DOHH2 (cell line): ENCODE measurements around the gene NCAPD2.
A peak's percentile ranks its signal among the peaks of the same experiment; 100 is the strongest.
"Not testable (repeated sequence)": the region's sequence is repeated elsewhere in the genome, so short reads cannot be mapped to it uniquely, and the experiment has no call there.

ENCODE experiments used
- H3F3A ChIP-seq: fragments of 200-600 bp; sonication (generic), shearing (Covaris generic); 2 replicates; pipeline ENCODE4 v1.6.0; 2016; ENCODE audit warnings: antibody characterized with exemption, mild to moderate bottlenecking; ENCODE audit not compliant: control insufficient read depth, insufficient read depth
- H3K27ac ChIP-seq: fragments of 200-600 bp; sonication (generic); 2 replicates; pipeline ENCODE4 v1.5.1; 2014; ENCODE audit warnings: low read depth, mild to moderate bottlenecking, low read length, moderate library complexity
- H3K27me3 ChIP-seq: fragments of 200-600 bp; sonication (generic); 2 replicates; pipeline ENCODE4 v1.6.1; 2014; ENCODE audit warnings: mild to moderate bottlenecking, low read length, mixed read lengths; ENCODE audit not compliant: control insufficient read depth
- H3K36me3 ChIP-seq: fragments of 200-600 bp; sonication (generic); 2 replicates; pipeline ENCODE4 v1.6.1; 2014; ENCODE audit warnings: mild to moderate bottlenecking, low read length, moderate library complexity, mixed read lengths; ENCODE audit not compliant: control insufficient read depth
- H3K4me1 ChIP-seq: fragments of 200-600 bp; sonication (generic); 2 replicates; pipeline ENCODE4 v1.6.1; 2014; ENCODE audit warnings: mild to moderate bottlenecking, low read length, mixed read lengths; ENCODE audit not compliant: control insufficient read depth
- H3K4me2 ChIP-seq: fragments of 200-600 bp; sonication (generic); 2 replicates; pipeline ENCODE4 v1.6.0; 2014; ENCODE audit warnings: mild to moderate bottlenecking, low read length, moderate library complexity
- H3K4me3 ChIP-seq: fragments of 200-600 bp; sonication (generic); 2 replicates; pipeline ENCODE4 v1.5.1; 2014; ENCODE audit warnings: mild to moderate bottlenecking, low read length, mixed read lengths
- H3K79me2 ChIP-seq: fragments of 200-600 bp; sonication (generic); 2 replicates; pipeline ENCODE4 v1.6.1; 2014; ENCODE audit warnings: mild to moderate bottlenecking, low read length, mixed read lengths; ENCODE audit not compliant: control insufficient read depth
- H3K9me2 ChIP-seq: fragments of 200-600 bp; sonication (generic); replicated peaks from 2 replicates; pipeline ENCODE4 v1.6.1; 2014; ENCODE audit warnings: mild to moderate bottlenecking, low read length, mixed read lengths; ENCODE audit not compliant: control insufficient read depth
- H3K9me3 ChIP-seq: fragments of 200-600 bp; sonication (generic); 2 replicates; pipeline ENCODE4 v1.6.1; 2014; ENCODE audit warnings: antibody characterized with exemption, low read length, mixed read lengths; ENCODE audit not compliant: control insufficient read depth, insufficient read depth
- H4K20me1 ChIP-seq: fragments of 200-600 bp; sonication (generic); 2 replicates; pipeline ENCODE4 v1.6.0; 2014; ENCODE audit warnings: low read depth, mild to moderate bottlenecking, antibody characterized with exemption, low read length, moderate library complexity; ENCODE audit not compliant: control insufficient read depth, insufficient read depth
- CTCF ChIP-seq: fragments of 200-600 bp; sonication (generic); IDR thresholded peaks from one replicate; pipeline ENCODE4 v1.5.1; 2014; ENCODE audit warnings: antibody characterized with exemption, mild to moderate bottlenecking, low read depth, low read length; ENCODE audit not compliant: poor library complexity, severe bottlenecking
- EZH2phosphoT487 ChIP-seq: fragments of 200-600 bp; sonication (generic); IDR thresholded peaks from 2 replicates; pipeline ENCODE4 v1.6.1; 2017; ENCODE audit warnings: borderline replicate concordance, mild to moderate bottlenecking, antibody characterized with exemption, low read length, moderate library complexity, mixed read lengths

NCAPD2 gene

GRCh38 chr12:6555018-6555691 lies 61.3 kb downstream of the NCAPD2 start:
- H3F3A ChIP-seq, result peaks cover 16% of the 10 kb centered on the region
- H3K4me1 ChIP-seq, result peaks cover 32% of the 10 kb centered on the region
- peaks cover 70% of the 10 kb centered on the region for H3K79me2 ChIP-seq
- H3K4me3 ChIP-seq, result peak overlapping the region; percentile 95
- H3K27me3 ChIP-seq, result no peaks in the 10 kb centered on the region
- H4K20me1 ChIP-seq, result 0 out of 2 replicates have a peak, but pooled peaks cover 3% of the 10 kb centered on the region
- H3K36me3 ChIP-seq, result peaks cover 73% of the 10 kb centered on the region
- TF ChIP-seq CTCF, result no peak
- TF ChIP-seq EZH2phosphoT487, result no peak
- H3K27ac ChIP-seq, result peak overlapping the region; percentile 46
- peak overlapping the region; percentile 86 for H3K4me2 ChIP-seq
- H3K9me2 ChIP-seq, result no peaks in the 10 kb centered on the region
- no peaks in the 10 kb centered on the region for H3K9me3 ChIP-seq

GRCh38 chr12:6556496-6556817 lies 62.6 kb downstream of the NCAPD2 start:
- not testable (repeated sequence) for H3K27me3 ChIP-seq, H4K20me1 ChIP-seq, H3K9me3 ChIP-seq, H3K27ac ChIP-seq, H3K9me2 ChIP-seq
- Histone ChIP-seq H3K79me2 (peaks cover 59% of the 10 kb centered on the region), H3K36me3 (peaks cover 76% of the 10 kb centered on the region), H3K4me2 (peak overlapping the region; percentile 86), H3K4me3 (peak overlapping the region; percentile 95), H3F3A (peaks cover 18% of the 10 kb centered on the region), H3K4me1 (peaks cover 32% of the 10 kb centered on the region)

- Histone ChIP-seq H3K79me2 (peaks cover 59% of the 10 kb centered on the region), H3K9me2 (no peaks in the 10 kb centered on the region), H3K4me1 (peaks cover 32% of the 10 kb centered on the region), H3K9me3 (no peaks in the 10 kb centered on the region), H3K27me3 (no peaks in the 10 kb centered on the region), H4K20me1 (0 out of 2 replicates have a peak, but pooled peaks cover 3% of the 10 kb centered on the region), H3K36me3 (peaks cover 76% of the 10 kb centered on the region), H3K4me3 (no peak overlapping the region), H3K27ac (no peak overlapping the region), H3F3A (peaks cover 18% of the 10 kb centered on the region), H3K4me2 (no peak overlapping the region)
- TF ChIP-seq EZH2phosphoT487 (no peak), CTCF (no peak)
Measured at GRCh38 chr12:6556857-6557256, 63.0 kb downstream of the NCAPD2 start.

GRCh38 chr12:6558014-6558760 lies 64.3 kb downstream of the NCAPD2 start:
- not testable (repeated sequence) for H3K9me3 ChIP-seq, H3K4me3 ChIP-seq, H3K27me3 ChIP-seq, H4K20me1 ChIP-seq, H3K9me2 ChIP-seq
- Histone ChIP-seq H3K36me3 (peaks cover 76% of the 10 kb centered on the region), H3K4me1 (peaks cover 29% of the 10 kb centered on the region), H3F3A (peaks cover 27% of the 10 kb centered on the region), H3K79me2 (peaks cover 59% of the 10 kb centered on the region), H3K27ac (0 out of 2 replicates have a peak overlapping the region, but pooled peaks have one; percentile 15), H3K4me2 (0 out of 2 replicates have a peak overlapping the region, but pooled peaks have one; percentile 11)
- peak; percentile 58 for TF ChIP-seq CTCF
